ENCODE measurements around the gene GIT1.
"Not testable (repeated sequence)": the region's sequence is repeated elsewhere in the genome, so short reads cannot be mapped to it uniquely, and the experiment has no call there.

The GIT1 gene

GRCh38 chr17:29567554-29568330 lies 21.7 kb downstream of the GIT1 start:
- DNase-seq (ENCODE audit: insufficient read length) (peak; percentile 81), FAIRE-seq (peak; percentile 56)
- TF ChIP-seq POLR2A (IDR thresholded peaks at IDR 0.05; ENCODE audit: low read depth, low read length) (no peak; the same call in 1 of the 2 replicates), TAF1 (IDR thresholded peaks at IDR 0.05; ENCODE audit: borderline replicate concordance, low read depth, low read length) (no peak)

- FAIRE-seq (no peak), DNase-seq (ENCODE audit: insufficient read length) (no peak)
- no peak for TF ChIP-seq TAF1 (IDR thresholded peaks at IDR 0.05; ENCODE audit: borderline replicate concordance, low read depth, low read length)
- TF ChIP-seq POLR2AphosphoS5 (IDR thresholded peaks at IDR 0.05; ENCODE audit: low read depth, low read length) = no peak
- no peak for TF ChIP-seq POLR2A (IDR thresholded peaks at IDR 0.05; ENCODE audit: low read depth, low read length)
These were observed 22.2 kb downstream of the GIT1 start for GRCh38 chr17:29567304-29567553.

GRCh38 chr17:29566473-29567303 lies 22.8 kb downstream of the GIT1 start, which contains the start of gene ABHD15:
TSS of gene ABHD15 (minus strand) at chr17:29567037. CDS start at chr17:29566966, 71 bp downstream.
- TF ChIP-seq POLR2AphosphoS5 (IDR thresholded peaks at IDR 0.05; ENCODE audit: low read depth, low read length) (no peak), TAF1 (IDR thresholded peaks at IDR 0.05; ENCODE audit: borderline replicate concordance, low read depth, low read length) (no peak), POLR2A (IDR thresholded peaks at IDR 0.05; ENCODE audit: low read depth, low read length) (no peak)
- FAIRE-seq (peak; percentile 14), DNase-seq (ENCODE audit: insufficient read length) (peak; percentile 63)

- TF ChIP-seq TAF1 (IDR thresholded peaks at IDR 0.05; ENCODE audit: borderline replicate concordance, low read depth, low read length) (no peak), POLR2AphosphoS5 (IDR thresholded peaks at IDR 0.05; ENCODE audit: low read depth, low read length) (no peak), POLR2A (IDR thresholded peaks at IDR 0.05; ENCODE audit: low read depth, low read length) (no peak)
- DNase-seq (ENCODE audit: insufficient read length) (peak; percentile 52), FAIRE-seq (peak; percentile 70)
These were observed 23.6 kb downstream of the GIT1 start for GRCh38 chr17:29565643-29566472.

GRCh38 chr17:29563816-29564215 lies 25.6 kb downstream of the GIT1 start:
- no peak for TF ChIP-seq POLR2A (IDR thresholded peaks at IDR 0.05; ENCODE audit: low read depth, low read length)
- no peak for TF ChIP-seq POLR2AphosphoS5 (IDR thresholded peaks at IDR 0.05; ENCODE audit: low read depth, low read length)
- no peak for TF ChIP-seq TAF1 (IDR thresholded peaks at IDR 0.05; ENCODE audit: borderline replicate concordance, low read depth, low read length)
- FAIRE-seq (no peak), DNase-seq (ENCODE audit: insufficient read length) (no peak)

GRCh38 chr17:29562615-29563014 lies 26.8 kb downstream of the GIT1 start:
- FAIRE-seq (no peak), DNase-seq (ENCODE audit: insufficient read length) (no peak)
- no peak for TF ChIP-seq TAF1 (IDR thresholded peaks at IDR 0.05; ENCODE audit: borderline replicate concordance, low read depth, low read length)
- TF ChIP-seq POLR2AphosphoS5 (IDR thresholded peaks at IDR 0.05; ENCODE audit: low read depth, low read length) = no peak
- no peak for TF ChIP-seq POLR2A (IDR thresholded peaks at IDR 0.05; ENCODE audit: low read depth, low read length)

GRCh38 chr17:29561554-29562517 lies 27.6 kb downstream of the GIT1 start:
- DNase-seq (ENCODE audit: insufficient read length) = no peak
- no peak for FAIRE-seq
- TF ChIP-seq POLR2A (IDR thresholded peaks at IDR 0.05; ENCODE audit: low read depth, low read length) (no peak), POLR2AphosphoS5 (IDR thresholded peaks at IDR 0.05; ENCODE audit: low read depth, low read length) (no peak), TAF1 (IDR thresholded peaks at IDR 0.05; ENCODE audit: borderline replicate concordance, low read depth, low read length) (no peak)

GRCh38 chr17:29560316-29560715 lies 29.1 kb downstream of the GIT1 start:
- no peak for TF ChIP-seq POLR2AphosphoS5 (IDR thresholded peaks at IDR 0.05; ENCODE audit: low read depth, low read length)
- TF ChIP-seq POLR2A (IDR thresholded peaks at IDR 0.05; ENCODE audit: low read depth, low read length) = no peak
- no peak for TF ChIP-seq TAF1 (IDR thresholded peaks at IDR 0.05; ENCODE audit: borderline replicate concordance, low read depth, low read length)
- no peak for DNase-seq (ENCODE audit: insufficient read length)
- FAIRE-seq = no peak

- TF ChIP-seq POLR2AphosphoS5 (IDR thresholded peaks at IDR 0.05; ENCODE audit: low read depth, low read length) (no peak), POLR2A (IDR thresholded peaks at IDR 0.05; ENCODE audit: low read depth, low read length) (no peak), TAF1 (IDR thresholded peaks at IDR 0.05; ENCODE audit: borderline replicate concordance, low read depth, low read length) (no peak)
- no peak for FAIRE-seq
- no peak for DNase-seq (ENCODE audit: insufficient read length)
These were observed 29.8 kb downstream of the GIT1 start for GRCh38 chr17:29559640-29560039.

- DNase-seq (ENCODE audit: insufficient read length); FAIRE-seq: not testable (repeated sequence)
These were observed 31.3 kb downstream of the GIT1 start for GRCh38 chr17:29558139-29558538.

Measured in GM12892 (cell line).